ENCODE measurements around the gene YWHAG.

DNA sequence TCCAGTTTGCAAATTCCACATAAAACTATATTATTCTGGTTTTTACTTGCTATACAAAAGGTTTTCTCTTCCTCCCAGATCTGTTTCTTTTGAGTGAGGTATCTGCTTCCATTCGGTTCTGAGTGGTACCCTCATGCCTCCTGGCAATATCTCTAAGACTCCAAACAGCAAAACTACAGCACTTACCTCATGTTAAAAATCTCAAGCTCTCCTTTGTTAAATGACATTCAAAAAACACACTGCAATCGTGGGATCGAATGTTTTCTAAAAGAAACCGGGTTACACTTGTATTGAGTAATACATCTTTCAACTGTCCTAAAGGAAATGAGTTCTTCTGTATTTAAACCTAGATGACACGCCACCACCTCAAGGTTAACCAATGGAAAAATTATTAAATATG lies 11.1 kb downstream of the YWHAG start:
- TF ChIP-seq, protein P1, sequence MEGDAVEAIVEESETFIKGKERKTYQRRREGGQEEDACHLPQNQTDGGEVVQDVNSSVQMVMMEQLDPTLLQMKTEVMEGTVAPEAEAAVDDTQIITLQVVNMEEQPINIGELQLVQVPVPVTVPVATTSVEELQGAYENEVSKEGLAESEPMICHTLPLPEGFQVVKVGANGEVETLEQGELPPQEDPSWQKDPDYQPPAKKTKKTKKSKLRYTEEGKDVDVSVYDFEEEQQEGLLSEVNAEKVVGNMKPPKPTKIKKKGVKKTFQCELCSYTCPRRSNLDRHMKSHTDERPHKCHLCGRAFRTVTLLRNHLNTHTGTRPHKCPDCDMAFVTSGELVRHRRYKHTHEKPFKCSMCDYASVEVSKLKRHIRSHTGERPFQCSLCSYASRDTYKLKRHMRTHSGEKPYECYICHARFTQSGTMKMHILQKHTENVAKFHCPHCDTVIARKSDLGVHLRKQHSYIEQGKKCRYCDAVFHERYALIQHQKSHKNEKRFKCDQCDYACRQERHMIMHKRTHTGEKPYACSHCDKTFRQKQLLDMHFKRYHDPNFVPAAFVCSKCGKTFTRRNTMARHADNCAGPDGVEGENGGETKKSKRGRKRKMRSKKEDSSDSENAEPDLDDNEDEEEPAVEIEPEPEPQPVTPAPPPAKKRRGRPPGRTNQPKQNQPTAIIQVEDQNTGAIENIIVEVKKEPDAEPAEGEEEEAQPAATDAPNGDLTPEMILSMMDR (IDR thresholded peaks at IDR 0.05): no peak
- no peak for TF ChIP-seq ZNF138 (CRISPR knock-in tag; conservative IDR thresholded peaks at IDR 0.05)
- no peak for TF ChIP-seq CREB1 (CRISPR knock-in tag; IDR thresholded peaks at IDR 0.05)
- TF ChIP-seq ELF4 (CRISPR knock-in tag; IDR thresholded peaks at IDR 0.05; ENCODE audit: low read depth): no peak
- no peak for TF ChIP-seq TCF7 (CRISPR knock-in tag; IDR thresholded peaks at IDR 0.05; ENCODE audit: low read depth)
- no peak for TF ChIP-seq PREB (CRISPR knock-in tag; IDR thresholded peaks at IDR 0.05; ENCODE audit: borderline replicate concordance)
- no peak for TF ChIP-seq JAZF1 (CRISPR knock-in tag; IDR thresholded peaks at IDR 0.05)
- TF ChIP-seq ZNF317 (CRISPR knock-in tag; IDR thresholded peaks at IDR 0.05; ENCODE audit: borderline replicate concordance, low read depth): no peak
- TF ChIP-seq, protein P2, sequence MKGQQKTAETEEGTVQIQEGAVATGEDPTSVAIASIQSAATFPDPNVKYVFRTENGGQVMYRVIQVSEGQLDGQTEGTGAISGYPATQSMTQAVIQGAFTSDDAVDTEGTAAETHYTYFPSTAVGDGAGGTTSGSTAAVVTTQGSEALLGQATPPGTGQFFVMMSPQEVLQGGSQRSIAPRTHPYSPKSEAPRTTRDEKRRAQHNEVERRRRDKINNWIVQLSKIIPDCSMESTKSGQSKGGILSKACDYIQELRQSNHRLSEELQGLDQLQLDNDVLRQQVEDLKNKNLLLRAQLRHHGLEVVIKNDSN (CRISPR knock-in tag; IDR thresholded peaks at IDR 0.05): no peak
- TF ChIP-seq, protein P3, sequence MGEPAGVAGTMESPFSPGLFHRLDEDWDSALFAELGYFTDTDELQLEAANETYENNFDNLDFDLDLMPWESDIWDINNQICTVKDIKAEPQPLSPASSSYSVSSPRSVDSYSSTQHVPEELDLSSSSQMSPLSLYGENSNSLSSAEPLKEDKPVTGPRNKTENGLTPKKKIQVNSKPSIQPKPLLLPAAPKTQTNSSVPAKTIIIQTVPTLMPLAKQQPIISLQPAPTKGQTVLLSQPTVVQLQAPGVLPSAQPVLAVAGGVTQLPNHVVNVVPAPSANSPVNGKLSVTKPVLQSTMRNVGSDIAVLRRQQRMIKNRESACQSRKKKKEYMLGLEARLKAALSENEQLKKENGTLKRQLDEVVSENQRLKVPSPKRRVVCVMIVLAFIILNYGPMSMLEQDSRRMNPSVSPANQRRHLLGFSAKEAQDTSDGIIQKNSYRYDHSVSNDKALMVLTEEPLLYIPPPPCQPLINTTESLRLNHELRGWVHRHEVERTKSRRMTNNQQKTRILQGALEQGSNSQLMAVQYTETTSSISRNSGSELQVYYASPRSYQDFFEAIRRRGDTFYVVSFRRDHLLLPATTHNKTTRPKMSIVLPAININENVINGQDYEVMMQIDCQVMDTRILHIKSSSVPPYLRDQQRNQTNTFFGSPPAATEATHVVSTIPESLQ (CRISPR knock-in tag; IDR thresholded peaks at IDR 0.05): no peak
